Breast epithelium (tissue), 3 donors: Measurements from ENCODE around the gene CDR2.

Experiments
- CTCF ChIP-seq, 3 donors: fragments of 450-650 bp; IDR thresholded peaks; one replicate each; pipeline ENCODE4 v1.5.1; 2016 to 2017; ENCODE audit warnings: antibody characterized with exemption in 3 of 3, mild to moderate bottlenecking in 3 of 3, moderate library complexity in 3 of 3
- POLR2A ChIP-seq: fragments of 450-650 bp; IDR thresholded peaks from one replicate; pipeline ENCODE4 v1.6.1; 2016; ENCODE audit warnings: antibody characterized with exemption, mild to moderate bottlenecking, moderate library complexity
- POLR2AphosphoS5 ChIP-seq, 3 donors: sonication (generic); formaldehyde crosslinking; IDR thresholded peaks; one replicate each; pipeline ENCODE4 v1.6.1; 2017; ENCODE audit warnings: antibody characterized with exemption in 3 of 3

DNA sequence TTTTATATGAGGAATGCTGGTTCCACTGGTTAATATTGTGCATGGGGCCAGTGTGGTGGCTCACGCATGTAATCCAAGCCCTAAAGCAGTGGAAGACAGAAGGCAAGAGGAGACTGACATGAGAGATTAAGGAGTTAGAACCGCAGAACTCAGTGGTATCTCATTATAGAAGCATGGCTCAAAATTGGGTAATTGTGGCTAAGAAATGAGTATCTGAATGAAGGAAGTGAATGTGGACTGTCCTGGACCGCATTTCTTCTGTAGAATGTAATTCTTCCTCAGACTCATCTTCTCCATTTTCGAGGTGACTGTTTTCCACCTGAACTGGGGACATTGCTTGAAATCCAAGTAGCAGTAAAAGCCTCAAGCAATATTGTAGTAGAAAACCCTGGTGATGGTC is 42.6 kb upstream of the CDR2 start:
- TF ChIP-seq CTCF (IDR thresholded peaks at IDR 0.05) (no peak), POLR2A (no peak), POLR2AphosphoS5 (IDR thresholded peaks at IDR 0.05) (no peak)
